ENCODE measurements around the gene ALX4. TPM values are rescaled to one million over a fixed set of nuclear protein-coding genes. Genes with fewer than 3 reads are reported as not detected.

ALX4 gene
- total RNA-seq, 1 donor from 2014 or later: not detected

- CTCF ChIA-PET: no interaction called here
Measured at GRCh38 chr11:44308256-44308922, 1.6 kb downstream of the ALX4 start.

DNA sequence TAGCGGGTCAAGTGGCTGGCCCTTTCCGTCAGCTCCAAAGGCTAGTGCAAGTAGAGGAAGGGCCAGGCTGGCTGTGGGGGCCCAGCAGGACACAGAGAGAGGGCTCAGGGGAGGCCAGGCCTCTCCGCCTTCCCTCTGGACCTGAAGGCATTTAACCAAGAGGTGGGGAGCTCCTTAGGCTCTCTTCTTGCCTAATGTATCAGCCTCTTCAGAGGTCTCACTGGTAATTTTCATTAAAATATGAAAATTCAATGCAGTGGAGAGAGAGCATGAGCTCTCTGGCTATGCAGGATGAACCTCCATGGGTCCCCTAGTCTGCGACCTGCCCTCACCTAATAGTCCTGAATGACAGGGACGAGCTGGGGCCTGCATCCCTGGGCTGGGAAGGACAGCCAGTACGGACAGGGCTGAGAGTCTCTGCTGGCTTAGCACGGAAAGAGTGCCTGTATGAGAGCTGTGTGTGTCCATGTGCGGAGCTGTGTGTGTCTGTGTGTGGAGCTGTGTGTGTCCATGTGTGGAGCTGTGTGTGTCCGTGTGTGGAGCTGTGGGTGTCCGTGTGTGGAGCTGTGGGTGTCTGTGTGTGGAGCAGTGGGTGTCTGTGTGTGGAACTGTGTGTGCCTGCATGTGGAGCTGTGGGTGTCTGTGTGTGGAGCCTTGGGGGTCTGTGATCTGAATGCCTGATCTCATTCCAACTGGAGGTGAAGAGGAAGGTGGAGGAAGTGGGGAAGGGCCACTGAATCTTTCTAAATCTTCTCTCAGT lies 2.4 kb downstream of the ALX4 start:
- H3K4me1 Mint-ChIP-seq: peaks cover 41% of the 10 kb centered on the region
- no peak overlapping the region for H3K27ac Mint-ChIP-seq
- DNase-seq (no peak), ATAC-seq (ENCODE audit: low read depth) (no peak)
- peaks cover 77% of the 10 kb centered on the region for H3K27me3 Mint-ChIP-seq
- H3K36me3 Mint-ChIP-seq (ENCODE audit: low read depth): no peaks in the 10 kb centered on the region
- TF ChIP-seq, protein P1, sequence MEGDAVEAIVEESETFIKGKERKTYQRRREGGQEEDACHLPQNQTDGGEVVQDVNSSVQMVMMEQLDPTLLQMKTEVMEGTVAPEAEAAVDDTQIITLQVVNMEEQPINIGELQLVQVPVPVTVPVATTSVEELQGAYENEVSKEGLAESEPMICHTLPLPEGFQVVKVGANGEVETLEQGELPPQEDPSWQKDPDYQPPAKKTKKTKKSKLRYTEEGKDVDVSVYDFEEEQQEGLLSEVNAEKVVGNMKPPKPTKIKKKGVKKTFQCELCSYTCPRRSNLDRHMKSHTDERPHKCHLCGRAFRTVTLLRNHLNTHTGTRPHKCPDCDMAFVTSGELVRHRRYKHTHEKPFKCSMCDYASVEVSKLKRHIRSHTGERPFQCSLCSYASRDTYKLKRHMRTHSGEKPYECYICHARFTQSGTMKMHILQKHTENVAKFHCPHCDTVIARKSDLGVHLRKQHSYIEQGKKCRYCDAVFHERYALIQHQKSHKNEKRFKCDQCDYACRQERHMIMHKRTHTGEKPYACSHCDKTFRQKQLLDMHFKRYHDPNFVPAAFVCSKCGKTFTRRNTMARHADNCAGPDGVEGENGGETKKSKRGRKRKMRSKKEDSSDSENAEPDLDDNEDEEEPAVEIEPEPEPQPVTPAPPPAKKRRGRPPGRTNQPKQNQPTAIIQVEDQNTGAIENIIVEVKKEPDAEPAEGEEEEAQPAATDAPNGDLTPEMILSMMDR (IDR thresholded peaks at IDR 0.05): no peak
- H3K9me3 Mint-ChIP-seq: no peaks in the 10 kb centered on the region
- ChIA-PET CTCF (no interaction called here), POLR2A (no interaction called here)
- intact Hi-C loops (cut with micrococcal nuclease): loop anchor here (5.0 kb wide), 1 partner anchor 320 kb away; no protein-coding TSS in a partner anchor
- no peak overlapping the region for H3K4me3 Mint-ChIP-seq

More at GRCh38 chr11:44308256-44308922, 1.6 kb downstream of the ALX4 start:
- Mint-ChIP-seq H3K9me3 (no peaks in the 10 kb centered on the region), H3K27me3 (peaks cover 77% of the 10 kb centered on the region), H3K4me1 (peaks cover 41% of the 10 kb centered on the region), H3K36me3 (ENCODE audit: low read depth) (no peaks in the 10 kb centered on the region), H3K27ac (no peak overlapping the region), H3K4me3 (no peak overlapping the region)
- POLR2A ChIA-PET: no interaction called here
- DNase-seq: no peak
- intact Hi-C loops (cut with micrococcal nuclease): loop anchor here (5.0 kb wide), 1 partner anchor 319 kb away; no protein-coding TSS in a partner anchor
- no peak for ATAC-seq (ENCODE audit: low read depth)
- TF ChIP-seq, protein P1 (IDR thresholded peaks at IDR 0.05): no peak

DNA sequence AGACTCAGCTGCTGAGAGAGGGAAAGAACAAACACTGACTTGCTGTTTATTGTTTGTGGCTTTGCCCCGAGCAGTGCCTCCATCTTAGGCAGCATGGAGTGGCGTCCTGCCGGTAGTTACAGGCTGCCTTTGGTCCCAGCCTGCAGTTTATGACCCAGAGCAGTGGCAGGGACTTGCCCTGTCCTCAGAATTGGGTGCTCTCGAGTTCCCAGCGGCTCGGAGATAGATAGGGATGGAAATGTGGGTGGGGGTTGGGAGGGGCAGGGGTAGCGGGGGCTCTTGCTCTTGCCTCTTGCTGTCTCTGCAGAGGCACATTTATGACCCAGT lies 3.1 kb downstream of the ALX4 start:
- Mint-ChIP-seq H3K27me3 (peaks cover 77% of the 10 kb centered on the region), H3K4me1 (peaks cover 41% of the 10 kb centered on the region), H3K4me3 (peak overlapping the region; percentile 88), H3K27ac (no peak overlapping the region), H3K36me3 (ENCODE audit: low read depth) (no peaks in the 10 kb centered on the region), H3K9me3 (no peaks in the 10 kb centered on the region)
- ChIA-PET POLR2A (no interaction called here), CTCF (no interaction called here)
- DNase-seq (no peak), ATAC-seq (ENCODE audit: low read depth) (no peak)
- TF ChIP-seq, protein P1 (IDR thresholded peaks at IDR 0.05): no peak
- intact Hi-C loops (cut with micrococcal nuclease): loop anchor here (5.0 kb wide), 1 partner anchor 320 kb away; no protein-coding TSS in a partner anchor

DNA sequence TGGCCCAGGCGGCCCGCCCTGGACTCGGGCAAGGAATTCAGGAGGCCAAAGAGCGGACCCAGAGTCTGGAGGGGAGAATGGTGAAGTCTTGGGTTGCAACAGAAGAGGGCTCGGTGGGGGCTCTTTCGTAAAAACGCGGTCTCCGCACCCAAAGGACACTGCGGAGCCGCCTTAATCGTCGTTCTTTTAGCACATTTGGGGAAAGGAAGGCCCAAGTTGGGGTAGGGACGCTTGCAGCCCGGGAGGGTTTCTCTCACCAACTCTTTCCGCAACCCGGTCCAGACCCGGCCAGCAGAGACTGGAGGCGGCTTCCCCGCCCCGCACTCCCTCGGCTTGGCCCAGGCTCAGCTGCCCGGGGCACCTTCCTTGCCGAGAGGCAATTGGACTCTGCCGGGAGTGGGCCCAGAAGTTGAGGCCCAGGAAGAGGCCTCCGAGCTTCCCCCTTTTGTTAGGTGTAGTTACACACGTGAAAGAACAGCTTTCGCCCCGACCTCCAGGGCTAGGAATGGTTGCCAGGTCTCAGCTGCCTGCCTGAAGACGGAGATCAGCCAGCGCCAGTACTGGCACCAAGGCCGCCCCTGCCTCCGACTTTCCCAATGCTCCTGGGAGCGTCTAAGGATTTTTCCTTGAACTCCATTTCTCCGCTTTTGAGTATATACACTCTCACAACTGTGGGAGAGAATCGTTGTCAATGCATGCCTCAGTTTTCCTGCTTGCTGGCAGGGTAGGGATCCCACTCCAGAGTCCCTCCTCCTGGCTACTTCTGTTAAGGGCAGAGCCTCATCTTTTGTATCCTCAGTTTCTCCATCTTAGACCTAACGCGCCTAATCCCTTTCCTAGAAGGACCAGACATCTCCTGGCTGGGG lies 3.7 kb downstream of the ALX4 start:
- Mint-ChIP-seq H3K27ac (no peak overlapping the region), H3K4me1 (peaks cover 41% of the 10 kb centered on the region), H3K9me3 (no peaks in the 10 kb centered on the region), H3K27me3 (peaks cover 76% of the 10 kb centered on the region), H3K4me3 (peak overlapping the region; percentile 88), H3K36me3 (ENCODE audit: low read depth) (no peaks in the 10 kb centered on the region)
- ChIA-PET CTCF (no interaction called here), POLR2A (no interaction called here)
- TF ChIP-seq, protein P1 (IDR thresholded peaks at IDR 0.05): no peak
- intact Hi-C loops (cut with micrococcal nuclease): loop anchor here (5.0 kb wide), 1 partner anchor 321 kb away; no protein-coding TSS in a partner anchor
- peak; percentile 32 for ATAC-seq (ENCODE audit: low read depth)
- DNase-seq: no peak

Measured in activated B cell treated with CpG ODN at 0.5 μM for 24 hours (primary cell).